Panc1 (cell line): ENCODE measurements around the gene PRRG4.

Experiments used
- TCF7L2 ChIP-seq: IDR thresholded peaks from 2 replicates; pipeline ENCODE4 v1.6.1; 2011; ENCODE audit warnings: mild to moderate bottlenecking, low read depth, low read length, inconsistent platforms
- TF ChIP-seq, protein P1 (sequence below): fragments of 450-650 bp; IDR thresholded peaks from 2 replicates; pipeline ENCODE4 v1.5.1; 2017; ENCODE audit warnings: mild to moderate bottlenecking

- no peak for TF ChIP-seq TCF7L2
- TF ChIP-seq, protein P1, sequence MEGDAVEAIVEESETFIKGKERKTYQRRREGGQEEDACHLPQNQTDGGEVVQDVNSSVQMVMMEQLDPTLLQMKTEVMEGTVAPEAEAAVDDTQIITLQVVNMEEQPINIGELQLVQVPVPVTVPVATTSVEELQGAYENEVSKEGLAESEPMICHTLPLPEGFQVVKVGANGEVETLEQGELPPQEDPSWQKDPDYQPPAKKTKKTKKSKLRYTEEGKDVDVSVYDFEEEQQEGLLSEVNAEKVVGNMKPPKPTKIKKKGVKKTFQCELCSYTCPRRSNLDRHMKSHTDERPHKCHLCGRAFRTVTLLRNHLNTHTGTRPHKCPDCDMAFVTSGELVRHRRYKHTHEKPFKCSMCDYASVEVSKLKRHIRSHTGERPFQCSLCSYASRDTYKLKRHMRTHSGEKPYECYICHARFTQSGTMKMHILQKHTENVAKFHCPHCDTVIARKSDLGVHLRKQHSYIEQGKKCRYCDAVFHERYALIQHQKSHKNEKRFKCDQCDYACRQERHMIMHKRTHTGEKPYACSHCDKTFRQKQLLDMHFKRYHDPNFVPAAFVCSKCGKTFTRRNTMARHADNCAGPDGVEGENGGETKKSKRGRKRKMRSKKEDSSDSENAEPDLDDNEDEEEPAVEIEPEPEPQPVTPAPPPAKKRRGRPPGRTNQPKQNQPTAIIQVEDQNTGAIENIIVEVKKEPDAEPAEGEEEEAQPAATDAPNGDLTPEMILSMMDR, result no peak
Measured at GRCh38 chr11:32820497-32820896, 9.2 kb upstream of the PRRG4 start.
